GM23338 (cell line): ENCODE measurements around the gene MARCHF3.
A peak's percentile ranks its signal among the peaks of the same experiment; 100 is the strongest.

Source experiments
- CTCF ChIP-seq, 2 experiments: fragments of 200-600 bp in 1 of 2; sonication (generic) in 1 of 2; conservative IDR thresholded peaks; 2 replicates each; pipeline versions ENCODE4 v1.5.1 to v1.6.1; 2016 to 2017; ENCODE audit warnings: antibody characterized with exemption in 2 of 2, low read depth in 2 of 2, mild to moderate bottlenecking in 2 of 2, moderate library complexity in 1 of 2
- EZH2 ChIP-seq: fragments of 200-600 bp; sonication (generic); IDR thresholded peaks from one replicate; pipeline ENCODE4 v1.8.0; 2017; ENCODE audit warnings: antibody characterized with exemption, mild to moderate bottlenecking, low read depth; ENCODE audit not compliant: unreplicated experiment
- POLR2AphosphoS5 ChIP-seq: IDR thresholded peaks from 2 replicates; pipeline ENCODE4 v1.6.1; 2016; ENCODE audit warnings: antibody characterized with exemption, low read depth
- STAT1 ChIP-seq: IDR thresholded peaks from one replicate; pipeline ENCODE4 v1.6.1; 2016; ENCODE audit warnings: antibody characterized with exemption; ENCODE audit not compliant: unreplicated experiment

GRCh38 chr5:126837906-126838539 is 192.3 kb downstream of the MARCHF3 start:
- TF ChIP-seq CTCF (conservative IDR thresholded peaks at IDR 0.05; ENCODE audit: low read depth in 2 of 2) (peak; percentile 30 to 43), EZH2 (no peak), POLR2AphosphoS5 (no peak; the same call in 1 of the 2 replicates), STAT1 (no peak)
